SIG-M5 treated with dmso at 0.1 percent for 504 hours (cell line): Measurements from ENCODE around the gene SMYD1.

Source experiments
- DNase-seq: peaks from one replicate; lab custom pipeline; 2025; ENCODE audit not compliant: unreplicated experiment; lab: John Stamatoyannopoulos, UW

SMYD1 gene

DNA sequence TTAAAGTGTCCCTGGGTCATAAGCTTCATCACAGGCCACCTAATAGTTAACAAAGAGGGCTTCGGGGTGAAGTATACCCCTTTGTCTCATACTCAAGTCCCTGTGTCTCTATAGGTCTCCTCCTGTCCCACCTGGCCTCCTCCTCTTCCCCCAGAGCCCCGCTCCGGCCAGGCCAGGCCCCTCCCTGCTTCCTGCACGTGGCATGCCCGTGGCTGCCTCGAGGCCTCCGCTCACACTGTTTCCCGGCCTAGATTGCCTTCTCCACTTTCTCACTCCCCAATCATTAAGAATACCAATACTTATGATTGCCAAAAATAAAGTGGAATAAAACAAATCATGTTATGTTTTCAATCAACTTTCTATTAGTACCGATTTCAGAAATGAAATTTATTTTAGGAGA, 18.8 kb downstream of the SMYD1 start:
- DNase-seq, result no peak

DNA sequence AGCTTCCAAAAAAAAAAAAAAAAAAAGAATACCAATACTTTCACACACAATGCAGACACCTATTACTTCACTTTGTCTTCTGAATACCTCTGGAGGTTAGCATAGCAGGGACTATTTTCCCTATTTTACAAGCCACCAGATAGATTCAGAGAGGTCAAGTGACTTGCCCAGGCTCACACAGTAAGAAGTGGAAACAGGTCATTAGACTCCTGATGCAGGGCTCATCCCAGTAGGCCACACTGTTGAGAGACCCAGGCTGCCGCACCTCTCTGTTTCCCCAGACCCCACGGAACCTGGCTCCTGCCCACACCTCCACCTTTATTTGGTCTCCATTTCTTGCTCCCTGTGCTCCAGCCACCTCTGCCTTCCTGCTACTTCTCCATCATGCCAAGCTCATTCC, 19.4 kb downstream of the SMYD1 start:
- no peak for DNase-seq

DNA sequence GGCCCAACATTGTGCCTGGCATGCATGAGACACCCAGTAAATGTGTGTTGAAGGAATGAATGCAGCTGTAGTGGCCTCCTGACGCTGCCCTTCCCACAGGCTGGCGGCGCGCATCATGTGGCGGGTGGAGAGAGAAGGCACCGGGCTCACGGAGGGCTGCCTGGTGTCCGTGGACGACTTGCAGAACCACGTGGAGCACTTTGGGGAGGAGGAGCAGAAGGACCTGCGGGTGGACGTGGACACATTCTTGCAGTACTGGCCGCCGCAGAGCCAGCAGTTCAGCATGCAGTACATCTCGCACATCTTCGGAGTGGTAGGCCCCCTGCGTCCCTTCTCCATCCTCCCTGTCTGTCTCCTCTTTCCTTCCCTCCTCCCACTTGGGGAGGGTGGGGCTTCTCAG, 20.1 kb downstream of the SMYD1 start:
- DNase-seq, result no peak

DNA sequence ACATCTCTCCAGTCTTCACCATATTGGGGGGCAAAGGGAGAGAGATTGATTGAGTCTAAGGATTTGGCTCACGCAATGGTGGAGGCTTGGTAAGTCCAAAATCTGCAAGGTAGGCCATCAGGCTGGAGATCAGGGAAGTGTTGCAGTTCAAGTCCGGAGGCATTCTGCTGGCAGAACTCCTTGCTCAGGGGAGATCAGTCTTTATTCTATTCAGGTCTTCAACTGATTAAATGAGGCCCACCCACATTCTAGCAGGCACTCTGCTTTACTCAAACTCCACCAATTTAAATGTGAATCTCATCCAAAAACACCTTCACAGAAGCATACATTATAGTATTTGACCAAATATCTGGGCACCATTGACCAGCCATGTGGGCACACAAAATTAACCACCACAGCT, 21.4 kb downstream of the SMYD1 start:
- DNase-seq, result no peak

DNA sequence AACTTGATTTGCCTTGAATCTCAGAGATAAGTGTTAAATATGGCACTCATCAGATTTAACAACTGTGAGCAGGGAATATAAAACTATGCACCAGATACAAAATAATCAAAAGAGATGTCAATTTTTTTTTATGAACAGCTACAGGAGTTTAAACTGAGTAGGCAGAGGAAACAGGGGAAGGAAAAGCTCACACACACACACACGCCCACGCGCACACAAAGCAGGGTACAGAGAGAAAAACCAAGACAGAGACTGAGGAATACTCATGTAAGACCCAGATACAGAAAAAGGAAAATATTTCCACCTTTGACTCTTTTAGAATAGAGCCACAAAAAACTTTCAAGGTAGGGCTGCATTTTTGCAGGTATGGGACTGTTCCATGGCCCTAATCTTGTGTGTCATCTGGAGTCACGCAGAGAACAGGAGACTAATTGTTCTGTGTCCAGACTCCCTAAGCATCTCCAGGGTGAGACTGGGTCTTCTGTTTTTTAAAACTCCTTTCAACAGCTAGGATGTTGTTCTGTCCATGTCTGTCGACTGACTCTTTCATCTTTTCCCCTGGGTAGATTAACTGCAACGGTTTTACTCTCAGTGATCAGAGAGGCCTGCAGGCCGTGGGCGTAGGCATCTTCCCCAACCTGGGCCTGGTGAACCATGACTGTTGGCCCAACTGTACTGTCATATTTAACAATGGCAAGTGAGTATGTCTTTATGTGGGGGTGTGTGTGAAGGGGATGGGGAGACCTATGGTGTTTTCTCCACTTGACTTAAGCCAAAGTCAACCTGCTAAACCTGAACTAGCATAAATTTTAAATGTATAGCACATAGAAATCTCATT, 23.0 kb downstream of the SMYD1 start:
- no peak for DNase-seq

DNA sequence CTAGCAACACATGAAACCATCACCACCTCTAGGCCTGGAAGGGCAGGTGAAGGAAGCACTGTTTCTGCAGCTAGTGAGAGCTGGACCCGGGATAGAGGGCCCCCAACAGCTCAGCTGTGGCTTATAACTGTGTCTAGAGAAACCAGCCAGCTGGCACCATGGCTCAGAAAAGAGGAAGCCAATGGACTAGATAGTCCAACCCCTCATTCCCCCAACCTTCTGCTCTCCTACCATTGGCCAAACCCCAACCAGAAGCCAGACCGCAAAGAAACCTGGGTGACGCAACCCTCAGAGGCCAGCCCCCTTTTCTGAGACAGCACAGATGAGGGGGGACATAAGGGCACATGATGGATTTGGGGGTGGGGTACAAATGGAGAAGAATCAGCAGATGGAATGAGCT, 24.3 kb downstream of the SMYD1 start:
- DNase-seq, result peak; percentile 74

DNA sequence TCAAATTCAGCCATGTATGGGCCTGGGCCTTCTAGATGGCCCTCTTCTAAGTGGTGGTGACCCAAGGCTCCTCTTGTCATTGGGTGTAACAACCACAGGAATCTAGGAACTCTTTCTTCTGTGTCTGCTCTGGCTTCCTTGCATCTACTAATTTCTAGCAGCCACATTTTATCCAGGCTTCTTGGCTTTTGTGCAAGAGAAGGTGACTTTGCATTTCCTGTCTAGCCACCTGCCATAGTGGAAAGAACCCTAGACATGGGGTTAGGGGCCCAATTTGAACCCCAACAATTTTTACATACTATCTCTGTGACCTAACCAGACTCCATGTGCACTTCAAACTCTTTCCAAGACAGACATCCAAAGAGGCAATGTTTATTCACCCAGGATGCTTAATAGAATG, 25.1 kb downstream of the SMYD1 start:
- DNase-seq, result no peak

DNA sequence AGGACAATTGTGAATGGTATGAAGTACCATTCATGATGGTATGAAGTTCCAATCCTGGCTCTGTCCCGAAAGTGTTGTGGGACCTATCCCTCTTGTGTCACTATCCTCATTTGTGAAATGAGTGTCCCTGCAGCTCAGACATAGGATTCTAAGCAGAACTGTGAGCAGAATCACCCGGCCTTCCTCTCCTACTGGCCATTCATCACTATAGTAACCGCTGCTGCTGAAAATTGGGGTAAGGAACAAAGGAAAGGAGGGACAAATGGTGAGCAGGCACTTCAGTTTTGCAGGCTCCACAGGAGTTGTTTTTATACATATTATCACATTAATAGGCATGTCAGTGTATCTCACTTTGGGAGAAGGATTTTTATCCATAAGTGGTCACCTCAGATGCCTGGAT, 27.4 kb downstream of the SMYD1 start:
- no peak for DNase-seq

DNA sequence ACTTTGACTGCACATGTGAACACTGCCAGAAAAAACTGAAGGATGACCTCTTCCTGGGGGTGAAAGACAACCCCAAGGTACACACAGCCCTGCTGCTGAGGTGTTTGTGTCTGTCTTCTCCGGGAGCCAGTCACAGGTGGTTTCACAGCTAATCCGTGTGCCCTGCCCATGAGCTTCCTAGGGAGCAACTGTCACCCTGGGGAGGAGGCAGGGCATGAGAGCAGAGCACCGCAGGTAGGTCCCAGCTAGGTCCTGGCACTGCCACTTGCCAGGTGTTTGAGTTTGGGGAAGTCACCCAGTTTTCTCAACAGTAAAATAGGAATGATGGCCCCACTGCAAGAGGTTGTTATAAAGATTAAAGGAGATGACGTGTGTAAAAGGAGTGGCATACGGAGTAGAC, 29.1 kb downstream of the SMYD1 start:
- DNase-seq, result no peak

DNA sequence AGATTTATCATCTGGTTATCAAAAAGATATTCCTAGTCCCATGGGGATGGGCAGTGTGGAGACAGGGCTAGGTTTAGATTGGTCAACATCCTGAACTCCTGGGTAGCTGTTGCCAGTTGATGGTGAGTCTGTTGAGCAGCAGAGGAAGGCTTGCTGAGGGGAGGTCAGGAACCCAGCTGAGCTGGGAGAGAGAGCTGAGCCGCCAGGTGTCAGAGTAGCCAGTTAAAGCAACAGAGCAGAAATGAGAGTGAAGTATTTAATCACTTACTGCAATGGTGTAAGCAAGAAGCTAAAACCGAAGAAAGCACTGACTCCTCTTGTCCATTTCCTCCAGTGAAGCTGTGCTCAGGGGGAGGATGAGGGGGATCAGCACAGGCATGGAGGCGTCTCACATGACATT, 29.6 kb downstream of the SMYD1 start:
- no peak for DNase-seq

DNA sequence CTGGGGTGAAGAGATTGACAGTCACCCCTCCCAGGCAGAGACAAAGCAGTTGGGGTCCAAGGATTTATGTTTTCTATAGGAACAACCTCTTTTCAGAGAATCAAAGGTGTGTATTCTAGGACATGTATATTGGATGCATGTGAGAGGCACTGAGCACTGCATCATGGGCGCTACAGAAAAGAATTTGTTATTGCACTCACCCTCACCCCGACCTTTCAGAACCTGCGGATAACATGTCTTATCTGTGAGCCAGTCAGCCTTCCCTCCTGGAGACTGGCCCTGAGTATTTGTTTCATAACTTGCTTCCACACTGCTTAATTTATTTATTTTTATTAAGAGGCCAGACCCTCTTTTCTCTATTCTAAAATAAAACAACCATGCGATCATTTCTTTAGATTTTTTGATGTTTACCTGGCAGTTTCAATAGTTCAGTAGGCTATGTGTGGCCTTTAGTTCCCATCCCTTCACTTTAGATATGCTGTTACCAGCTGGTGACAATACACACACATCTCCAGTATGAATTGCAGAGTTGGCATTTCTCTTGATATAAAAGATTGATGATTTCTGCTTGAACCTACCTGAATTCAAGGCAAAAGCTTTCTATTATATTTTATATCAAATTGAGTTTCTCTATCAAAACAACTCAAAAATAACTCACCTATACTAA, 30.4 kb downstream of the SMYD1 start:
- DNase-seq, result no peak

DNA sequence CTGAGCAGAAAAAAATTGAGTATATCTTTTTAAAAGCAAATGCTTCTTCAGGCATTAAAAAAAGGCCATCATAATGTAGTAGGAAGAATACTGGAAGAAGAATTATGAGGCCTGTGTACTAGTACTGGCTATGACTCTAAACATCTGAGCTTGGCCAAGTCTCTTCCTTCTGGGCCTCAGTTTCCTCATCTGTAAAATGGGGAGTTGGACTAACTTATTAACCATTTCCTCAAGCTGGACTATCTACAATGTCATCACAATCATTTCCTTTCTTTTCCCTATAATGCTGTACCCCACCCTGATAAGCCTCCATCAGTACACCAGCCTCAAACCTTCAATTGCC, 30.9 kb downstream of the SMYD1 start:
- DNase-seq, result no peak

DNA sequence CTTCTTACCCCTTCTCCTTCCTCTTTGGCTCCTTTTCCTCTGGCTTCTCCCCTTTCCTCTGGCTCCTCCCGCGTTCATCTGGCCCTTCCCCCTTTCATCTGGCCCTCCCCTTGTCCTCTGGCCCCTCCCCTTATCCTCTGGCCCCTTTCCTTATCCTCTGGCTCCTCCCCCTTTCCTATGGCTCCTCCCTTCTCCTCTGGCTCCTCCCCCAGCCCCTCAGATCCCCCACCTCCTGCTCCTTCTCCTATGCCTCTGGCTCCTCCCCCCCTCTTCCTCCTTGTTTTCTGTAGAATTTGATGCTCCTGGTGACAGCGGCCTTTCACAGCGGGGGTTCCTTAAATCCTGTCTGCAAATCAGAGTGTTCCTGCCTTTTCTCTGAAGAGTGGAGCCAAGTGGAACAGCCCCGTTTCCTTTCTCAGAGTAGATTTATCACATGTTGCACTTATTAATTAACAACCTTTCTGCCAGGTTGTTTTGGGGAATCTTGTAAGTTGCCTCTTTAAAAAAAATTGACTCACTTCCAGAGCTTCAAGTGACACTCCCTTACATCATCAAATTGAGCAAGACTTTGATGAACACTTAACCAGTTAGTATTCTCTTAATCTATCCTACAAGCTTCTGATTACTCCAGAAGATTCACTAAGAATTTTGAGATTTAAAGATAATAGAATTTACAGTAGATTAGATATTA, 32.3 kb downstream of the SMYD1 start:
- peak; percentile 17 for DNase-seq

DNA sequence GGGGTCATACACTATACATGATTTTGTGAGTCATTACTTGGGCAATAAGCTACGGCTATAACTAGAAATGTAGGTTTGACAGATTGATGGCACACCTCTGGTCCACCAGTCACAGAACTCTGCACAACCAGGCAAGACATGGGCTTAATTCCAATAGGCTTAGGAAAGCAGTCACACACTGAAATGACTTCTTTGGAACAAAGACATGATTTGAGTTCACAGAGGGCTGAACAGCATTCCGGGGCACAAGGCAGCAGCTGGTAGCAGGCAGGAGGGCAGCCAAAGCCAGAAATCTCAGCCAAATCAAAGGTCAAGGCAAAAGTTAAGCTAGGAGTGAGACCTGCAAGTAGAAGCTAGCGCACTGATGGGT, 32.8 kb downstream of the SMYD1 start:
- no peak for DNase-seq

DNA sequence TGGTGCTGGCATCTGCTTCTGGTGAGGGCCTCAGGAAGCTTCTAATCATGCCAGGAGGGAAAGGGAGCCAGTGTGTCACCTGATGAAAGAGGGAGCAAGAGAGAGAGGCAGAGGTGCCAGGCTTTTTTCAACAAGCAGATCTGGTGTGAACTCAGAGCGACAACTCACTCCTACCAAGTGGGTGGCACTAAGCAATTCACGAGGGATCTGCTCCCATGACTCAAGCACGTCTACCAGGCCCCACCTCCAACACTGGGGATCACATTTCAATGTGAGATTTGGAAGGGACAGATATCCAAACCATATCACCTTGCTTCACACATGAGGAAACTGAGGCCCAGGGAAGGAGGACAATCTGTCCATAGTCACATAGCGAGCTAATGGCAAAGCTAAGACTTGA, 41.2 kb downstream of the SMYD1 start:
- no peak for DNase-seq

DNA sequence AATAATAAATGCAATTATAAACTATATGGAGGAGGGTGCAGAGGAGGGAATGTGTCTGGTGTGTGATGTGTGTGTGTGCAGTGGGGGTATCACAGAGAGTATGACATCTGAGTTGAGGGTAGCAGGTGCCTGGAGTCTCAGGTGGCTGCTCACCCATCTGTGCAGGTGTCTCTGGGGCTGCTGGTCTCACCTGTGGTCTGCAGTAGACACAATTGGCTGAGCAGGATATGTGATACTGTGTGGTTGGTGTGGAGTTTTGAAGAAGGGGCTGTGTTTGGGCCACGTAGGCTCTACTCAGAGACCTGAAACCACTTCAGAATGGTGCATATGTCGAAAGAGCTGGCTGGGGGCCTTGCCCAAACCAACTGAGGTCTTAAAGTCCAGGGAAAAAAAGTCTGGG, 43.2 kb downstream of the SMYD1 start:
- no peak for DNase-seq

DNA sequence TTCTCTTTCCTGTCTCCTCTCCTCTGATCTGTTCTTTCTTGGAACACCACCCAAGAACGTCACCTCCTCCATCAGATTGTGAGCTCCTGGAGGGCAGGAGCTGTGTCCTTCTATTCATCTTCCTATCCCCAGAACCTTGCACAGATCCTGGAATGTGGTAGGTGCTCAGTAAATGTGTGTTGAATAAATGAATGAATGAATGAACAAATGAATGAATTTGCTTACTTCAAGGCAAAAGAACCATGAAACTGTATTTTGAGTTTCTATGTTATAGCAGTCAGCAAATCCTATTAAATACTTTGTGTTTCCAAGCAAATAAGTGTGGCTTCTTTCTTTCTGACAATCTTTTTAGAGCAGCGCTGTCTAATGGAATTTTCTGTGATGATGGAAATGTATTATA, 45.4 kb downstream of the SMYD1 start:
- no peak for DNase-seq

DNA sequence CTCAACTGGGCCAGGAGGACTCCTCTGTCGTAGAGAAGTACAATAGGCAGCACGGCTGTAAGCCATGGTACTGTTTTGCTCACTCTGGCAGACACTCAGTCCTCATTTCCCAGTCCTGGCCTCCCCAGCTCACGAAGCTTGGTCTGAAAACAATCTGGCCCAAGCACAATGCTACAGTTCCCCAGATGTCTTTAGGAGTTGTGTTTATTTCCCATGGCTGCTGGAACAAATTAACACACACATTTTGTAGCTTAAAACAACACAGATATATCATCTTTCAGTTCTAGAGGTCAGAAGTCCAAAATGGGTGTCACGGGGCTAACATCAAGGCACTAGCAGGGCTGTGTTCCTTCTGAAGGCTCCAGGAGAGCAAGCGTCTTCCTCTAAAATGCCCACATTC, 47.3 kb downstream of the SMYD1 start:
- DNase-seq, result no peak

DNA sequence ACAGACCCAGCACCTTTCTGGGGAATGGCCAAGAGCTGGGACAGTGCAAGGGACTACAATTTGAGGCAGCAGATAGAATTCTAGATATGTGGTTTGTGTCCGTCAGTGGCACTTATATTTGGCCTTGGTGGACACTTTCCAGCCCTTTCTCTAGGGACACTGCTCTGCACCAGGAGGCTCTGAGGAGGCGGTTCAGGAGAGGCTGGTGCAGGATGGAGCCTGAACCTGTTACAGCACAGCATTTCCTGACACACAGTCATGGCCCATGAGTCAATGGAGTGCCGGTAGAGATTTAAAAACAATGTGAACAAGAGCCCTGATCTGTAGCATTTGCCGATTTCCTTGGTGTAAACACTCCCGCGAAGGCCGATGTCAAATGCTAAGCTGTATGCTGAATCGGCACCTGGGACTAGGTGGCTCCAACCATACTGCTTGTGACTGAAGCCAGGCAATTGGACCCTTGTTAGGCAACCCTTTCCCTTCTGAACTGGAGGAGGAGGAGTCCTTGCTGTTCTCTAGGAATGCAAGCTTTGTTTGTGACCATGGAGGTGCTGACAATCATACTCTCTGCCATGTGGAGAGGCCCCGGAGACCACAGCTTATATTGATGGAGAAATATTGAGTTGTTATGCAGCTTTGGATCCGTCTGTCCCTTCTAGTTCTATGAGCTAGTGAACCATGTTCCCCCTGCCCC, 48.3 kb downstream of the SMYD1 start:
- no peak for DNase-seq

DNA sequence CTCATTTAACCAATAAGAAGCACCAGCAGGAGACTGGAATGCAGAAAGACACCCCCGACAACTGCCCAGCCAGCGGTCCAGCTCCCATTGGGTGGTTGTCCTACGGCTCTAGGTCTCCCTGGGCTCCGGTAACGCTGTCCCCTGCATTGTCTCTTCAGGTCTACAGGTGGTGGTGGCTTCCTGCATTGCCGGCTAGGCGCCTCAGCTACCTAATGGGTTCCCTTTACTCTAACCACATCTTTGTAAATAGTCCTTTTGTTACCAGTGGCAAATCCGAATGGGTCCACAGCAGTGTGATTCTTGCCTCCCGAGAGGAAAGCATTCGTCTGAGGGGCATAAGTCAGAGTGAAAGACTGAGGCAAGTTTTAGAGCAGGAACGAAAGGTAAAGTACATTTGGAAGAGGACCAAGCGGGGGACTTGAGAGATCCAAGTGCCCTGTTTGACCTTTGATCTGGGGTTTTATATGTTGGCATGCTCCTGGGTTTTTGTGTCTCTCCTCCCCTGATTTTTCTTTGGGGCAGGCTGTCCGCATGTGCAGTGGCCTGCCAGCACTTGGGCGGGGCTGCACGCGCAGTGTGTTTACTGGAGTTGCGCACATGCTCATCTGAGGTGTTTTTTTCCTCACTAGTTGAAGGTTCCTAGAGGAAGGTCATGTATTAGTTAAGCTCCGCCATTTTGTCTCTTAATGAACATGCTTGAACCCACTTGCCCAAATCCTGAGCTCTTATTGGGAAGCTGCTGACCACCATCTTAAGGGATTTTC, 49.2 kb downstream of the SMYD1 start:
- DNase-seq, result no peak

DNA sequence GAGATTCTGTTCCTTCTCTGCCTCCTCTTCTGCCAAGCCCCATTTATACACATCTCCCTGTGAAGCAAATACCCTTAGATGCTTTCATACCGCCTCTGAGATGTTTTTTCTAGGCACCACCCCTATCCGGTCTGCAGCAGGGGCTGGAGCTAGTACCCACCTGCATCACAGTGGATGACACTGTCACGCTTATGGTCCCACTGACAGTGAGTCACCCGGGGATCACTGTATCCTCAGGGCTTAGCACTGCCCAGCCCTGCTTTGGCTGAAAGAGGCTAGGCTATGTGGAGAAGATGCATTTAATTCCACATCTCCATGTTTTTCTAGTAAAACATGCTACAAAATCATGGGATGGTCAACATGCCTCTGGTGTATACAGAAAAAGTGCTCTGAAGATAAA, 50.3 kb downstream of the SMYD1 start:
- DNase-seq, result no peak
